ELF-1 (cell line): ENCODE results near the gene DUSP6.

Source experiments
- DNase-seq: peaks from one replicate; pipeline ENCODE4 v3.0.0-alpha.2; 2016; ENCODE audit warnings: low read depth, low spot score

Gene DUSP6

DNA sequence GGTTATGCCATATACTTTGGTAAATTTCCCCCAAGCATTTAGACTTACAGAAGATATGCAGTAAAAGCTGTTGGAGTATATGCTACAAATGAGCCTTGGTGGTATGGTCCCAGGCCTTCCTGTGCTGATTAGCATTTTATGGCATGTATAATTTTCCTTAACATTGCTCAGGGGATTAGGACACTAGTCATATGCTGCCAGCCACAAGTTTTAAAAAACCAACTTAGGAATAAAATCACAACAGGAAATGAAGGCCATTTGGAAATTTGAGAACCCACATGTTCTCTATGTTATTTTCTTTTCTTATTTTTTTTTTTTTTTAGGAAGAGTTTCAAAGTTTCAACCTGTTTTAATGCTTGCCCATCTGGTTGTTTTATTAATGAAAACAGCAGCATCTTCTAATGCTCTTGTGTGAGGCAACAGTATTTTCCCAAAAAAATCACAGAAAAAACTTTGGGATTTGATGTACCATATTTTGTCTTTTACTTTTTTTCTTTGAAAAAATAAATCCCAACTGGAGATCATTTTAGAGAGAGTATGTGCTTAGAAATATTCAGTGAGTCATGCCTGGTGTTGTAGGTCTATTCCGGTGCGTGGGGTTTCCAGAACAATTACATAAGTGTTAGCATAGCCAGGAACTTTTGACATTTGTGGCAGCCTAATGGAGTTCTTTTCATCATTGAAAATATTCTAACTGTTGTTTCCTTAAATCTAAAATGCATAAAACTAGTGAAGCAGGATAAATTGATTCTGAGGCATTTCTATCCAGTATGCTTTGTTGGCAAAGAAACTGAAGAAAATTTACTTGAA is 21.7 kb upstream of the DUSP6 start:
- no peak for DNase-seq

- DNase-seq = peak; percentile 47
Measured at GRCh38 chr12:89372584-89373370, 20.5 kb upstream of the DUSP6 start.

GRCh38 chr12:89370850-89371249 is 18.5 kb upstream of the DUSP6 start:
- no peak for DNase-seq

DNA sequence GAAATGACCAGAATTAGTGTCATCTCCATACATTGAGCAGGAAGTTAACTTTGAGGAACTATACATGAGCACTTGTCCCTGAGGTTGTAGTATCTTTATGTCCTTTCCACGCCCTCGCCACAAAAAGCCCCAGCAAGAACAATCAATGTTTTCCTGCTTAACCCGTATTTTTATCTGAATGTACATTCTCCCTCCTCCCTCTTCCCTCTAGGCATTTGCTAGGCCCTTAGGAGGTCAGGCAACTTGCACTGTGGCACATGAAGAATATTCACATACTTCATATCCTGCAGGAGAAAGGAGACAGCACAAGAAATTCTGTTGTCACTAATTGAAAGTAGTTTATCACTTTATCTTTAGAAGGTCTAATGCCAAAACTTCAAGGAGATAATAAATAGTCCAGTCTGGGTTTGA is 18.1 kb upstream of the DUSP6 start:
- DNase-seq = no peak

- DNase-seq = no peak
Measured at GRCh38 chr12:89369166-89369565, 16.9 kb upstream of the DUSP6 start.

DNA sequence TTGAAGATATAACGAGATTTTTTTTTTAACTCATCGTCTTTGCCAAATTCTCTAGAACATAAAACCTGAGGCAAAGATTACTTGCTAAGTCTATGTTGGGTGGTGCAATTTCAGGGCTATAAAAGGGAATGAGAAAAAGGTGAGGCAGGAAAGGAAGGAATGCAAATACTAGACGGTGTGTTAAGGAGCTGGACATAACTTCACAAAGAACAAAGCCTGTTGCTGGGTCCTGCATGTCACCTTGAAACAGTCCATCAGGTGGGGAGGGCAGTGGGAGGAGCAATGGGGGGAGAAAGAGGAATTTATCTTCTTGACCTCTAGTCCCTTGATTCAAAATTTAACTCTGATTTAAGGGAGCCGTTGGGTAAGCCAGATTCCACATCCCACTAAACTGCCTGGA is 16.1 kb upstream of the DUSP6 start:
- DNase-seq = no peak

DNA sequence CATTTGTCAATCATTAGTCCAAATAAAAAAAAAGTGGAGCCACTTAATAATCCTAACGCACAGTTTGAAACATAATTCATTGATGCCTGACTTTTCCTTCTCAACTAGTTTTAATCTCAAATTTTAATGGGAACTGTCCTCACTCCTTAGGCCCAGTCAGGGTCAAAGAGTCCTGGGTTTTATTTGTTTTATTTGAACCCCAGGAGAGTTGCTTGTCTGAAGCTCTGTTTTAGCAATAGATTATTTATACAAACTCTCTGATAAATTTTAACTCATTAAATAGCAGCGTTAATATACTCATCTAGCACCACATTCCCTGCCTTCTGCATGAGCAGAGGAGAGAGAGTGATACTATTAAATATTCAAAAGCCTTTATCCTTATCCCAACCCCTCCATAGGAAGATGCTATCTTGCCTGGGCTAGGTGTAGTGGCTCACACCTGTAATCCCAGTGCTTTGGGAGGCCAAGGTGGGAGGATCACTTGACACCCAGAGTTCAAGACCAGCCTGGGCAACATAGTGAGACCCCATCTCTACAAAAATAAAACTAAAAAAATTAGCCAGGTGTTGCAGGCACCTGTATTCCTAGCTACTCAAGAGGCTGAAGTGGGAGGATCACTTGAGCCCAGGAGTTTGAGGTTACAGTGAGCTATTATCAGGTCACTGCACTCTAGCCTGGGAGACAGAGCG is 14.5 kb upstream of the DUSP6 start:
- DNase-seq = no peak

- DNase-seq = no peak
Measured at GRCh38 chr12:89364631-89365030, 12.3 kb upstream of the DUSP6 start.

DNA sequence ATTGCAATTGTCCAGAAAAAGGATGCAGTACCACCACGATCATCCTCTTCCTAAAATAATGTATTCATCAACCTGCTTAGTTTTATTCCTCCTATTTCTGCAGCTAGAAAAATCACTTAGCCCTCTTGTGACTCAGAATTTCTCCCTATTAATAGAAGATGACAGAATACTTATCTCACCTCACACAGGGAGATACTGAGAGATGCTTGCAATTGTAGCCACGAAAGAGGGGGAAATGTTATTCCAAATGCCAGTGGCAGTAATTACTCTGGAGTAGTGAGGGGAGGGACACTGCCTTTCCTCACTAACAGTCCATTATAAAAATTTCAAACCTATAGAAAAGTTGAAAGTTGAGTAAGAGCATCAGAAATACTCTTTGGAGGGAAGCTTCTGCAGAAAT is 11.8 kb upstream of the DUSP6 start:
- DNase-seq = no peak

DNA sequence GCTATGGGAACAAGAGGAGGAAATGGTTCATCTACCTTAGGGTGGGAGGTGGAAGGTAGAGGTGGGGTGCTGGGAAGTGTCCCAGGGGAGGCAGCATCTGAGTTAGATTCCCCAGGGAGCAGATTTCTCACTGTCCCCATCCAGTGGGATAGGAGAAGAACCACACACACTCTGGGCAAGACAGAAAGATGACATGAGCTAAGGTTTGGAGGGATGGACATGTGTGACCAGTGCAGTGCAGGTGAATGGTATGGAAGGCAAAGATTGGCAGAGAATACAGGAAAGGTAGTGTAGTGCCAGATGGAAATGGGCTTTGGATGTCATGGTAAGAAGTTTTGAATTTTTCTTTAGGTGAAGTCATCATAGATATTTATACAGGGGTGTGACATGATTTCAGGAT is 11.3 kb upstream of the DUSP6 start:
- no peak for DNase-seq

DNA sequence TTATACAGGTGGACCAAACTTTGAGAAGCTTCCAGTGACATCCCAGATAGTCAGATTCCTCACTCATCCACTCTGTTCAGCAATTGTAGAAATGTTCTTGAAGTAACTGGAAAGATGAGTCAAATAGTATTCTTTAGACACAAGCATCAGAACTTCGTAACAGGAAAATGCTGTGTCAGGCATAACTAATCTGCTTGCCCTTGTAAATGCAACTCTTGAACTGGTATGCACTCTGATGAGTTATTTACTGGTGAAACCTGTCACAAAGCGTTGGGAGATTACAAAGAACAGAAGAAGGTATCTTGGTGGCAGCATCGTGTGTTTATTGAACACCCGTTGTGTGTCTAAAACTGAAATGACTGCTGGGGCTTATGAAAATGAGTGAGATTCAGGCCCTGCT is 10.8 kb upstream of the DUSP6 start:
- no peak for DNase-seq

- no peak for DNase-seq
Measured at GRCh38 chr12:89359615-89360014, 7.3 kb upstream of the DUSP6 start.

GRCh38 chr12:89358805-89359204 is 6.5 kb upstream of the DUSP6 start:
- no peak for DNase-seq

DNA sequence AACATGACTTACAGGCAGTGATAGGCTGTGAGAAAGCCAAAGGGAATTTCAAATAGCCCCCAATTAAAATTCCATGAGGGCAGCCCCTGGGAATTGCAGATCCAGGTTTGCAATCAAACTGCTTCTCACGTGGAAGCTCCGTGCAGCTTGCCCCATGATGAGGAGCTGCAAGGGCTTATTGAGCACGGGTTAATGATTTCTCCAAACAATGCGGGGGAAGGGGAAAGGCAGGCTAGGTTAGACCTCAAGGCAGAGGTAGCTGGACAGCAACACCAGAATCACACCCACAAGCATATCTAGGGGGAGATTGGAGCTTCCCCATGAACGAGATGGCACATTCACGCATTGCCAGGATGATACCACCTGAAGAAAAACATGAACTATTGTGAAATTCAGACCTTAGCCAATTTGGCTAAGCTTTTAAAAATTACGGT is 5.0 kb upstream of the DUSP6 start:
- DNase-seq = peak; percentile 68

DNA sequence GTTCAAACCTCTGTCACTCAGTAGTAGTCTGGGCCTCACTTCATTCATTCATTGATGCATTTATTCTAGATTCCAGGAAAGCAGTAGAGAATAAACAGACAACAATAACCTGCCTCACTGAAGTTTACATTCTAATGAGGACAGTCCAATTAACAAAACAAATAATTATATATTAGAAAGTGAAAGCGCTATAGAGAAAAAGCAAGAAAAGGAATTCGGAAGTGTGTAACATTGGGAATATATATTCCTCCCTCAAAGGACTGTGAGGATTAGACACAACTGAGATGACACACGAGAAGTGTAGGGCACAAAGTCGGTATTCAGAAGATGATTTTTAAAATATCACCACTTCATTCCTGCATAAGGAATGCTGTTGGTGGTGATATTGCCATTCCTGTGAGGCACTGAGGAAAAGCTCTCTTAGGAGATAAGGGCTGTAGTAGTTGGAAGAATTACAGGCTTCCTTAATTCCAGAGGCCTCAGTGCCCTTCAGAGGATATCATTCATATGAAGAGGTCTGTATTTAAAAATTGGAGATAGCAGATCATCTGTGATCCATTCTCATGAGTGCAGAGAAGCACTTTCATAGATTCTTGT is 3.9 kb upstream of the DUSP6 start:
- DNase-seq = no peak

- DNase-seq = no peak
Measured at GRCh38 chr12:89355243-89356068, 3.2 kb upstream of the DUSP6 start.

GRCh38 chr12:89354612-89355067 is 2.3 kb upstream of the DUSP6 start:
- DNase-seq = peak; percentile 62

DNA sequence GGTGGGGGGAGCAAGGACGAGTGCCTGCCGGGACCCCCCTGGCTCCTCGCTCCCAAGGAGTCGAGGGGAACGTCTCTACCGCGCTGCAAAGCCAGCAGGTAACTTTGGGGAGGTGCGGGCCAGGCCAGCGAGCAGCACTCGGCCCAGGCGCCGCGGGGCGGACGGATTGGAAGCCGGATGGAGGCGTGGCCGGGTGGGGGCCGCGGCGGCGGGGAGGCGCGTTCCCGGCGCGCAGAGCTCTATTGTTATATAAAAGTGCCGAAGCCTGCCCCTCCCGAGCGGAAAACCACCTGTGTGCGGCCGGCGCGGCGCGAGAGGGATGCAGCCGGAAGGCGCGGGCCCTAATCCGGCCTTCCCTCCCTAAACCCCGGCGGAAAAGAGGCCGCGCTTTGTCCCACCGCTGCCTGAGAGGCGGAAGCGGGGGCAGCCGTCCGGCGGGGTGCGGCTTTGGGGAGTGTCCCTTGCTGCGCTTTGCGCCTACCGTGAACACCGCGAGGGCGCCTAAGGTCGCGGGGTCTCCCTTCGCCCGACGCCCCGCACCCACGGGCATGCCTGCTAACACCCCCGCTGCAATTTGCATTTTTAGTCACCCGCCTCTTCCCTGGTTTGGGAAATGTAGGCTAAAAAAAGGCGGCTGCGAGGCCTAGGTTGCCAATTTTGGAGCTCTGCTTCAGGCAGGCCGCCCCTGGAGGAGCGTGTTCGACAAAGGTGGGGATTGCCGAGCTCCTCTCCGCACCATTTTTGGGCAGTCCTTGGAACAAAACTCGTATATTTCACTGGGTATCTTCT is 1.7 kb upstream of the DUSP6 start:
- DNase-seq = peak; percentile 88

DNA sequence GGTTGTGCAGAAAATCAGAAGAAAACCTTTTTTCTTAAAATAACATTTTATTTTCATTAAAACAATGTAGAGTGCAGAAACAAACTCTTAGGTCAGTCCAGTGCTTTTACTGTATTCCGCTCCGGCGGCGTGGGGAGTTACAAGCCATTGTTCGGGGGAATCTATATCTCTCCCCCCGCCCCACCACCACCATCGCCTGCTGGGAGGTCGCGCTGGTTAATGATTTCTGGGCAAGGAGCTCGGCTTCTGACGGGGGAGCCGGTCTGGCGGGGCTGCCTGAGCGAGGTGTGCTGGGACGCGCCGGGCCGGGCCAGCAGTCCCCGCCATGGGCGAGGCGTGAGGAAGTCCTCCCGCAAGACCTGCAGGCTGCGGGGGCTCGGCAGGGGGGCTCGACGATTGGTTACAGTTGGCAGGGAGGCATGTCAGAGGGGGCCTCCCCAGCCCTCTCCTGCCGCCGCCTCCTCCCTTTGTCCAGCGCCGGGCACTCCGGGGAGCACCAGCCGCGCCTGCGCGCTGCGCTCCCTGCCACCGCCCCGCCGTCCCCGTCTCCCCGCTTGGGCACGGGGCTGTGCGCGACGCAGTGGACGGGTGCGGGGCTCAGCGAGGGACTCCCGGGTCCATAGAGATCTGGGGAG is 1.0 kb upstream of the DUSP6 start:
- peak; percentile 84 for DNase-seq

DNA sequence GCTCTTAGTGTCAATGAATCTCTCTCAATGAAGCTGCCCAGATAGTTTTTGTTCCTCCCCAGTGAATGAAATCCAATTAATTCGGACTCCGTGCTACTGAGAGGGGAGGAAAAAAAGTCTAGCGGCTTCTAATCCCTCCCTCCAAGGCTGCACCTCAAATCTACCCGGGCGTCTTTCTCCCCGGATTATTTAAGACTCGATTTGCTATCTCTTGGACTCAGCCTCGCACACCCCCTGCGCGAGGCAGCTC is 134 bp downstream of the DUSP6 start:
- no peak for DNase-seq
